Rectal smooth muscle tissue (tissue), 1 donor: ENCODE data around the gene HSPG2.
A peak's percentile ranks its signal among the peaks of the same experiment; 100 is the strongest.

Source experiments
- H3K27ac ChIP-seq: one replicate; pipeline ENCODE4 v1.7.0; 2013; ENCODE audit warnings: low read depth, low read length, inconsistent platforms
- H3K27me3 ChIP-seq: one replicate; pipeline ENCODE4 v1.7.0; 2013; ENCODE audit warnings: low read length; ENCODE audit not compliant: control insufficient read depth, insufficient read depth
- H3K36me3 ChIP-seq: one replicate; pipeline ENCODE4 v1.7.0; 2013; ENCODE audit warnings: low read length; ENCODE audit not compliant: control insufficient read depth, insufficient read depth
- H3K4me1 ChIP-seq: one replicate; pipeline ENCODE4 v1.7.0; 2013; ENCODE audit warnings: low read length; ENCODE audit not compliant: control insufficient read depth, insufficient read depth
- H3K4me3 ChIP-seq: one replicate; pipeline ENCODE4 v1.7.0; 2013; ENCODE audit warnings: low read length
- H3K9ac ChIP-seq: one replicate; pipeline ENCODE4 v1.7.0; 2013; ENCODE audit warnings: low read length

Gene HSPG2

GRCh38 chr1:21903638-21904453 is 33.3 kb downstream of the HSPG2 start:
- peaks cover 71% of the 10 kb centered on the region for H3K4me1 ChIP-seq
- no peaks in the 10 kb centered on the region for H3K27me3 ChIP-seq
- H3K9ac ChIP-seq, result no peak overlapping the region
- no peak overlapping the region for H3K4me3 ChIP-seq
- H3K36me3 ChIP-seq, result no peaks in the 10 kb centered on the region
- peak overlapping the region; percentile 90 for H3K27ac ChIP-seq

GRCh38 chr1:21902026-21903012 is 34.8 kb downstream of the HSPG2 start:
- Histone ChIP-seq H3K27ac (peak overlapping the region; percentile 93), H3K36me3 (peaks cover 4% of the 10 kb centered on the region), H3K4me3 (no peak overlapping the region), H3K27me3 (no peaks in the 10 kb centered on the region), H3K9ac (no peak overlapping the region), H3K4me1 (peaks cover 72% of the 10 kb centered on the region)

DNA sequence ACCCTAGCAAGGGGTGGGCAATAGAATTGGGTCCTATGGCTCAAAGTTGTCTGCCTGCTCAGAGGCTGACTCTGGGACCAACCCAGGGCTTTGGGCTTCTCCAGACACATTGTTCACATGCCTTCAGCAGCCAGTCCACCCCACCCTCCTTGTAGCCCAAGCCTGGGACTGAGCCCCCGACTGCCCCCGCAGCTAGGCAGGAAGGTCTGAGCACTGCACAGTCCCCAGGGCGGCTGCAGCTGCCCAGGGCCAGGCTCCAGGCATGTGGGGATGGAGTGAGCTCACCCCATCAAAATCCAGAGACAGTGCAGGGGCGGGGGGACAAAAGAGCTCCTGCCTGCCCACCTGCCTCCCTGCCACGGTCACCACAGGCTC is 35.6 kb downstream of the HSPG2 start:
- peak overlapping the region; percentile 93 for H3K27ac ChIP-seq
- H3K4me3 ChIP-seq, result no peak overlapping the region
- H3K4me1 ChIP-seq, result peaks cover 77% of the 10 kb centered on the region
- H3K9ac ChIP-seq, result no peak overlapping the region
- peaks cover 4% of the 10 kb centered on the region for H3K36me3 ChIP-seq
- H3K27me3 ChIP-seq, result no peaks in the 10 kb centered on the region

- H3K4me3 ChIP-seq, result no peak overlapping the region
- peaks cover 78% of the 10 kb centered on the region for H3K4me1 ChIP-seq
- peak overlapping the region; percentile 93 for H3K27ac ChIP-seq
- H3K9ac ChIP-seq, result no peak overlapping the region
- peaks cover 6% of the 10 kb centered on the region for H3K36me3 ChIP-seq
- H3K27me3 ChIP-seq, result no peaks in the 10 kb centered on the region
Measured at GRCh38 chr1:21900766-21901472, 36.2 kb downstream of the HSPG2 start.

DNA sequence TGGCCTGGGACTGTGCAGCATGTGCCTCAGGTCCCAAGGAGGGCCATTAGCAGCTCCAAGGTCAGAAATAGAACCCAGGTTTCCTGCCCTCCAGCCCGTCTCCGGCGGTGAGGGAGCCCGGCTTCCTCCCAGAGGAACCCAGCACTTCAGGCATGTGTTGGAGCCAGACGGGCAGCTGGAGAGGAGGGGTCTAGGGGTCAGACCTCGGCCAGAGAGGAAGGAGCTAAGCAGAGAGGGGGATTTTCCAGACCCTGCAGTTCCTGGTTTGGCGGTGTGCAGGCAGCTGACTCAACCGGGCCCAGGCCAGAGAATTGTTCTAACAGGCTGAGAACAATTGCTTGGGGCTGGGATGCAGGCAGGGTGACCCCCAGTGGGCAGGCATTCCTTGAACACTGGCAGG is 37.1 kb downstream of the HSPG2 start:
- Histone ChIP-seq H3K4me3 (no peak overlapping the region), H3K27ac (peak overlapping the region; percentile 93), H3K36me3 (peaks cover 15% of the 10 kb centered on the region), H3K9ac (no peak overlapping the region), H3K4me1 (peaks cover 84% of the 10 kb centered on the region), H3K27me3 (no peaks in the 10 kb centered on the region)

DNA sequence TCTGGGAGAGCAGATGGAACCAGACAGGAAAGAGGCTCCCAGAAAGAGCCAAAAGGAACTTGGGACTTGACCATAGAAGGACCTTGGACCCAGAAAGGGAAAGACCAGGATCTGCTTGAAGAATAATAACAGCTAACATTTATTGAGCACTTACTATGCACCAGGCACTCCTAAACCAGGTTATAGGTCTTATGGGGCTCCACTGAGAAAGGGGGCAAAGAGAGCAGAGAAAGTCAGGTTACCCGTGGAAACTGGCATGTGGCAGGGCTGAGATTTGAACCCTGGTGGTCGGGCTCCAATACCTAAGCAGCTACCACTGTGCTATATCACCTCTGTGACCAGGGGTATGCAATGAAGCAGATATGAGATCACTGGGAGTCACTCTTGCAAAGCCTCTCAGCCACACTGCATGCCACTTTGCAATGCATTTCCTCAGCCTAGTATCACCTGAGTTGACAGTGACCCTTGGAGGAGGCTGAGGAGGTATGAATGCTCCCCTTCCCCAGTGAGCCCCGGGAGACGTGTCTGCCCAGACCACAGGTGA is 37.8 kb downstream of the HSPG2 start:
- H3K4me1 ChIP-seq, result peaks cover 85% of the 10 kb centered on the region
- no peak overlapping the region for H3K9ac ChIP-seq
- H3K27me3 ChIP-seq, result no peaks in the 10 kb centered on the region
- H3K4me3 ChIP-seq, result no peak overlapping the region
- H3K27ac ChIP-seq, result peak overlapping the region; percentile 93
- peaks cover 21% of the 10 kb centered on the region for H3K36me3 ChIP-seq

DNA sequence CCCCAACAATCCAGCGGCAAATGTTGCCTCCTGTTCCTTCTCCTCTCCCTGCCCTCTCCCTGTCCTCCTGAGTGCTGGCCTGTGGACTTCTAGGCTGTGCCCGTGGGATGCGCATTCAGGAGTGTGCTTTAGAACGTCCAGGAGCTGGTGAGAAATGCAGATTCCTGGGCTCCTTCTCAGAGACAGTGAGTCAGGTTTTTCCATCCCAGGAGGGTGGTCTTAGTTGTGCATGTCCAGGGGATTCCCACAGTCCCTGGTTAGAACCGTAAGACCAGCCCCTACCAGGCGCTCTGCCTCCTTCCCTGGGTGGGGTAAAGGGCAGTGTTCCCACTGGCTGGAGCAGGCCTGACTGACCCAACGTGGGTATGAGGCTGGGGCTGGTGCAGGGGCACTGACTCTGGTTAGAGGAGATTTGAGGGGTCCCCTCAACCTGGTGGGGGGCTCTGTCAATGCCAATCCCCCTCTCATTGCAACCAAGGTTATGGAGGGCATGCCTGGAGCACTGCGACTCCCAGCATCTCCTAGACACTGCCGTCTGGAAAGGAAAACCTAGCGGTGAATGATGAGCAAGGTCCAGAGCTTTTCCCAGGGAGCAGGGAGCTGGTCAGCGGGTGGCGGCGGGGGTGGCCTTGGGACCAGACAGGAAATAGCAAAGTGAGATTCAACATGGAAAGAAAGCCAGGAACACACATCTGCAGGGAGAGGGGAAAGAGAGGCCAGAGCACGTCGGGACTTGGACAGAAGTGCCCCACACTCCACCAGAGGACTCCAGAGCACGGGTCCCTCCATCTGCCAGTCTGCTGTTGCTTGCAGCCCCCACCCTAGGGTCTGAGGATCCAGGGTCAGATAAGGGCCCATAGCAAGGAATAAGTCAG is 38.5 kb downstream of the HSPG2 start:
- peak overlapping the region; percentile 93 for H3K27ac ChIP-seq
- peaks cover 22% of the 10 kb centered on the region for H3K36me3 ChIP-seq
- no peaks in the 10 kb centered on the region for H3K27me3 ChIP-seq
- H3K4me3 ChIP-seq, result no peak overlapping the region
- H3K4me1 ChIP-seq, result peaks cover 84% of the 10 kb centered on the region
- no peak overlapping the region for H3K9ac ChIP-seq

GRCh38 chr1:21897844-21898243 is 39.3 kb downstream of the HSPG2 start:
- Histone ChIP-seq H3K4me1 (peaks cover 84% of the 10 kb centered on the region), H3K4me3 (no peak overlapping the region), H3K27me3 (no peaks in the 10 kb centered on the region), H3K9ac (no peak overlapping the region), H3K36me3 (peaks cover 22% of the 10 kb centered on the region), H3K27ac (peak overlapping the region; percentile 93)

- peak overlapping the region; percentile 93 for H3K27ac ChIP-seq
Measured at GRCh38 chr1:21896652-21897532, 40.2 kb downstream of the HSPG2 start.

GRCh38 chr1:21896026-21896425 is 41.1 kb downstream of the HSPG2 start:
- H3K27ac ChIP-seq, result peak overlapping the region; percentile 93
- peaks cover 24% of the 10 kb centered on the region for H3K36me3 ChIP-seq
- H3K4me3 ChIP-seq, result peak overlapping the region; percentile 4
- H3K4me1 ChIP-seq, result peaks cover 67% of the 10 kb centered on the region
- H3K9ac ChIP-seq, result no peak overlapping the region
- no peaks in the 10 kb centered on the region for H3K27me3 ChIP-seq

More at GRCh38 chr1:21896652-21897532, 40.2 kb downstream of the HSPG2 start:
- no peak overlapping the region for H3K4me3 ChIP-seq
- no peak overlapping the region for H3K9ac ChIP-seq
- H3K4me1 ChIP-seq, result peaks cover 75% of the 10 kb centered on the region
- no peaks in the 10 kb centered on the region for H3K27me3 ChIP-seq
- H3K36me3 ChIP-seq, result peaks cover 22% of the 10 kb centered on the region
